ENCODE measurements around the gene OR52B6. TPM values are rescaled to one million over a fixed set of nuclear protein-coding genes. Genes with fewer than 3 reads are reported as not detected.

Gene OR52B6
- total RNA-seq, 2 experiments from 2014 or later, result not detected

- intact Hi-C loops (cut with micrococcal nuclease), result loop anchor here (1.0 to 10.0 kb wide), 4 partner anchors 60 to 1020 kb away; partner anchors contain the start of genes OR52N2, TRIM22 and TRIM68
- H3K27me3 Mint-ChIP-seq, result no peaks in the 10 kb centered on the region
- peak within 1 kb of the TSS; percentile 98 for H3K4me3 Mint-ChIP-seq
- H3K9me3 Mint-ChIP-seq, result no peaks in the 10 kb centered on the region
- peaks cover 36% of the 10 kb centered on the region for H3K4me1 Mint-ChIP-seq (ENCODE audit: low read depth)
- DNase-seq, result peak; percentile 70
- peaks cover 6% of the 10 kb centered on the region for H3K36me3 Mint-ChIP-seq
- ChIA-PET POLR2A (no interaction called here), CTCF (interaction anchor here (0.6 kb wide), 1 partner anchor 59 kb away, joined by 4 read pairs; no protein-coding TSS in a partner anchor)
- H3K27ac Mint-ChIP-seq, result peak within 1 kb of the TSS; percentile 92
Measured at GRCh38 chr11:5624489-5625279, 44.0 kb downstream of the OR52B6 start, which contains the start of gene TRIM34. Gene TRIM34 (plus strand): TSS chr11:5625001. CDS start chr11:5632332, 7,331 bp downstream.

GRCh38 chr11:5625281-5625680, 44.6 kb downstream of the OR52B6 start:
- peak overlapping the region; percentile 98 for H3K4me3 Mint-ChIP-seq
- no peaks in the 10 kb centered on the region for H3K9me3 Mint-ChIP-seq
- no peaks in the 10 kb centered on the region for H3K27me3 Mint-ChIP-seq
- intact Hi-C loops (cut with micrococcal nuclease), result loop anchor here (10.0 kb wide), 1 partner anchor 1020 kb away; the partner anchor contains the start of gene TRIM68
- peaks cover 36% of the 10 kb centered on the region for H3K4me1 Mint-ChIP-seq (ENCODE audit: low read depth)
- CTCF ChIA-PET, result no interaction called here
- H3K27ac Mint-ChIP-seq, result peak overlapping the region; percentile 49
- no peak for DNase-seq
- POLR2A ChIA-PET, result no interaction called here
- H3K36me3 Mint-ChIP-seq, result peaks cover 6% of the 10 kb centered on the region

GRCh38 chr11:5626196-5626595, 45.5 kb downstream of the OR52B6 start:
- Mint-ChIP-seq H3K27me3 (no peaks in the 10 kb centered on the region), H3K27ac (no peak overlapping the region), H3K4me3 (peak overlapping the region; percentile 98), H3K36me3 (peaks cover 6% of the 10 kb centered on the region), H3K4me1 (ENCODE audit: low read depth) (peaks cover 39% of the 10 kb centered on the region), H3K9me3 (no peaks in the 10 kb centered on the region)
- ChIA-PET CTCF (interaction anchor here (1.0 kb wide), 1 partner anchor 58 kb away, joined by 3 read pairs; the partner anchor contains the start of gene TRIM5), POLR2A (no interaction called here)
- DNase-seq, result no peak
- intact Hi-C loops (cut with micrococcal nuclease), result loop anchor here (10.0 kb wide), 1 partner anchor 1021 kb away; the partner anchor contains the start of gene TRIM68

GRCh38 chr11:5631417-5631816, 50.7 kb downstream of the OR52B6 start:
- ChIA-PET CTCF (no interaction called here), POLR2A (no interaction called here)
- Mint-ChIP-seq H3K4me1 (ENCODE audit: low read depth) (peaks cover 30% of the 10 kb centered on the region), H3K4me3 (no peak overlapping the region), H3K27ac (no peak overlapping the region), H3K36me3 (peaks cover 24% of the 10 kb centered on the region), H3K27me3 (no peaks in the 10 kb centered on the region), H3K9me3 (no peaks in the 10 kb centered on the region)
- intact Hi-C loops (cut with micrococcal nuclease), result no loop called here
- no peak for DNase-seq

Other genes starting within 250 kb of the OR52B6 start
- not detected for gene OR51B5, start 237.4 kb upstream of the OR52B6 start, total RNA-seq
- not detected for gene OR51B6, start 229.4 kb upstream of the OR52B6 start, total RNA-seq
- gene OR51M1, start 197.1 kb upstream of the OR52B6 start, total RNA-seq, result not detected
- not detected for gene OR51Q1, start 158.8 kb upstream of the OR52B6 start, total RNA-seq
- gene OR51I1, start 139.4 kb upstream of the OR52B6 start, total RNA-seq, result not detected
- gene OR51I2, start 131.6 kb upstream of the OR52B6 start, total RNA-seq, result not detected
- gene OR52D1, start 92.2 kb upstream of the OR52B6 start, total RNA-seq, result not detected
- not detected for gene UBQLN3, start 70.9 kb upstream of the OR52B6 start, total RNA-seq
- under 1 TPM in 1 of 2 experiments, not detected in 1; 0.17 TPM for gene UBQLNL, start 64.2 kb upstream of the OR52B6 start, total RNA-seq
- not detected for gene OR52H1, start 32.3 kb upstream of the OR52B6 start, total RNA-seq
- gene TRIM6, start 15.8 kb downstream of the OR52B6 start, total RNA-seq, result under 1 TPM; 0.74 to 0.97 TPM
- 10 to 100 TPM in 1 of 2 experiments, 1 to 10 TPM in 1; 9.6 to 11.9 TPM for gene TRIM34, start 44.1 kb downstream of the OR52B6 start, total RNA-seq
- gene TRIM5, start 104.2 kb downstream of the OR52B6 start, total RNA-seq, result 10 to 100 TPM; 18.9 to 21.0 TPM
- 100 to 1,000 TPM in 1 of 2 experiments, 10 to 100 TPM in 1; 98.5 to 104 TPM for gene TRIM22, start 108.9 kb downstream of the OR52B6 start, total RNA-seq
- under 1 TPM; 0.12 to 0.19 TPM for gene OR56B1, start 155.6 kb downstream of the OR52B6 start, total RNA-seq
- gene OR52N4, start 173.4 kb downstream of the OR52B6 start, total RNA-seq, result under 1 TPM; 0.29 to 0.62 TPM
- gene OR52N5, start 202.5 kb downstream of the OR52B6 start, total RNA-seq, result not detected
- not detected for gene OR52N1, start 210.4 kb downstream of the OR52B6 start, total RNA-seq
- not detected for gene OR52N2, start 228.0 kb downstream of the OR52B6 start, total RNA-seq

All from activated CD4-positive, alpha-beta memory T cell treated with anti-CD3 and anti-CD28 coated beads for 36 hours (primary cell).